ENCODE measurements around the gene PIGK. TPM values are rescaled to one million over a fixed set of nuclear protein-coding genes. Genes with fewer than 3 reads are reported as not detected.

Gene PIGK
- 10 to 100 TPM; 15.9 to 30.1 TPM for total RNA-seq

- no peaks in the 10 kb centered on the region for H3K36me3 ChIP-seq
- peak; percentile 81 for DNase-seq (ENCODE audit: low spot score)
- no peaks in the 10 kb centered on the region for H3K9me3 ChIP-seq
- peaks cover 0 to 17% of the 10 kb centered on the region in 2 donors for H3K4me1 ChIP-seq
- peak within 1 kb of the TSS; percentile 66 to 80 for H3K4me3 ChIP-seq
- peak within 1 kb of the TSS; percentile 80 to 85 for H3K27ac ChIP-seq
- TF ChIP-seq, protein P1, sequence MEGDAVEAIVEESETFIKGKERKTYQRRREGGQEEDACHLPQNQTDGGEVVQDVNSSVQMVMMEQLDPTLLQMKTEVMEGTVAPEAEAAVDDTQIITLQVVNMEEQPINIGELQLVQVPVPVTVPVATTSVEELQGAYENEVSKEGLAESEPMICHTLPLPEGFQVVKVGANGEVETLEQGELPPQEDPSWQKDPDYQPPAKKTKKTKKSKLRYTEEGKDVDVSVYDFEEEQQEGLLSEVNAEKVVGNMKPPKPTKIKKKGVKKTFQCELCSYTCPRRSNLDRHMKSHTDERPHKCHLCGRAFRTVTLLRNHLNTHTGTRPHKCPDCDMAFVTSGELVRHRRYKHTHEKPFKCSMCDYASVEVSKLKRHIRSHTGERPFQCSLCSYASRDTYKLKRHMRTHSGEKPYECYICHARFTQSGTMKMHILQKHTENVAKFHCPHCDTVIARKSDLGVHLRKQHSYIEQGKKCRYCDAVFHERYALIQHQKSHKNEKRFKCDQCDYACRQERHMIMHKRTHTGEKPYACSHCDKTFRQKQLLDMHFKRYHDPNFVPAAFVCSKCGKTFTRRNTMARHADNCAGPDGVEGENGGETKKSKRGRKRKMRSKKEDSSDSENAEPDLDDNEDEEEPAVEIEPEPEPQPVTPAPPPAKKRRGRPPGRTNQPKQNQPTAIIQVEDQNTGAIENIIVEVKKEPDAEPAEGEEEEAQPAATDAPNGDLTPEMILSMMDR (IDR thresholded peaks at IDR 0.05): peak in 1 of 2 donors; percentile 13
- no peaks in the 10 kb centered on the region for H3K27me3 ChIP-seq
Observed at GRCh38 chr1:77219166-77219887, at the start of gene PIGK. Gene PIGK, minus strand, starts transcription at chr1:77219430. Its CDS starts 28 bp downstream, at chr1:77219402.

DNA sequence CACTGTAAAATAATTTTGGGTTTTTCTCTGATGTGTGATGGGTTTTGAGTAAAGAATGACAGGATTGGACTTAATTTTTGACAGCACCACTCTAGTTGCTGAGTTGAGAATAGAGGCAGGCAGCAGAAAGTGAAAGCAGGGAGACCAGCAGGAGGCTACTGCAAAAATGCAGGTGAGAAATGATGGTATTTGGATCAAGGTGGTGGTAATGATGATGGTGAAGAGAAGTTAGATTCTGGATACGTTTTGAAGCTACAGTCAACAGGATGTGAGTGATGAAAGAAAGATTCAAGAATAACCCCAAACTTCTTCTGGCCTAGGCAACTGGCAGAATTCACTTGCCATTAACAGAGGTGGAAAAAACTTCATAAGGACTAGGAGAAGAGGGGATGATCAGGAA, 47.8 kb upstream of the PIGK start:
- TF ChIP-seq, protein P1 (IDR thresholded peaks at IDR 0.05): no peak
- Histone ChIP-seq H3K36me3 (no peaks in the 10 kb centered on the region), H3K27me3 (no peaks in the 10 kb centered on the region), H3K27ac (no peak overlapping the region), H3K4me3 (no peak overlapping the region), H3K4me1 (no peaks in the 10 kb centered on the region), H3K9me3 (no peaks in the 10 kb centered on the region)
- DNase-seq (ENCODE audit: low spot score): no peak

- TF ChIP-seq, protein P1 (IDR thresholded peaks at IDR 0.05): no peak
- Histone ChIP-seq H3K4me3 (no peak overlapping the region), H3K4me1 (no peaks in the 10 kb centered on the region), H3K27ac (no peak overlapping the region), H3K9me3 (no peaks in the 10 kb centered on the region), H3K36me3 (no peaks in the 10 kb centered on the region), H3K27me3 (no peaks in the 10 kb centered on the region)
- DNase-seq (ENCODE audit: low spot score): no peak
Observed at GRCh38 chr1:77265180-77265579, 46.0 kb upstream of the PIGK start.

GRCh38 chr1:77263708-77264107, 44.5 kb upstream of the PIGK start:
- Histone ChIP-seq H3K36me3 (no peaks in the 10 kb centered on the region), H3K4me1 (no peaks in the 10 kb centered on the region), H3K4me3 (no peak overlapping the region), H3K27ac (no peak overlapping the region), H3K9me3 (no peaks in the 10 kb centered on the region), H3K27me3 (no peaks in the 10 kb centered on the region)
- no peak for DNase-seq (ENCODE audit: low spot score)
- TF ChIP-seq, protein P1 (IDR thresholded peaks at IDR 0.05): no peak

DNA sequence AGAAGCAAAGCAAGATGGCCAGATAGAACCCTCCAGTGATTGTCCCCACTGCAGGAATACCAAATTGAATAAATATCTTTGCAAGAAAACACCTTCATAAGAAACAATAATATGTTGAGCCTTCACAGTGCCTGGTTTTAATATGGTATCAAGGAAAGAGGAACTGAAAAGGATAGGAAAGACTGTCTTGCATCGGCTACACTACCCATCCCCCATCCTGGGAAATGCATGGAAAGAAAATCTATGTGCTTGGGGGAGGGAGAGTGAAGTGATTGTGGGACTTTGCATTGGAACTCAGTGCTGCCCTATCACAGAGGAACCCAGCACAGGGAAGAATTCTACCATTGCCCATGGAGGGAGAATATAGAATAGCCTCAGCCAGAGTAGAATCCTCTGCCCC, 34.0 kb upstream of the PIGK start:
- DNase-seq (ENCODE audit: low spot score): no peak
- Histone ChIP-seq H3K4me1 (no peaks in the 10 kb centered on the region), H3K27me3 (no peaks in the 10 kb centered on the region), H3K27ac (no peak overlapping the region), H3K9me3 (peaks cover 0 to 52% of the 10 kb centered on the region in 2 donors), H3K36me3 (no peaks in the 10 kb centered on the region), H3K4me3 (no peak overlapping the region)
- TF ChIP-seq, protein P1 (IDR thresholded peaks at IDR 0.05): no peak

DNA sequence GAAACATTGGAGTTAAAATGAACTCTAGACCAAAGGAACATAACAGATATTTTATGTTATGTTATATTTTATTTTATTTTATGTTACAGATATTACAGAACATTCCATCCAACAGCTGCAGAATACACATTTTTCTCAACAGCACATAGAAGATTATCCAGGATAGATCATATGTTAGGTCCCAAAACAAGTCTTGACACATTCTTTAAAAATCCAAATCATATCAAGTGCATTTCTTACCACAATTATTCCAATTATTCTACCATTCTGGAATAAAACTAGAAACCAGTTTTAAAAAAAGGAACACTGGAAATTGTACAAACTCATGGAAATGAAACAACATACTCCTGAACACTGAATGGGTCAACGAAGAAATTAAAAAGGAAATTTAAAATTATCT, 30.9 kb upstream of the PIGK start:
- no peaks in the 10 kb centered on the region for H3K36me3 ChIP-seq
- no peaks in the 10 kb centered on the region for H3K4me1 ChIP-seq
- H3K9me3 ChIP-seq: peaks cover 0 to 62% of the 10 kb centered on the region in 2 donors
- H3K4me3 ChIP-seq: no peak overlapping the region
- no peak for DNase-seq (ENCODE audit: low spot score)
- TF ChIP-seq, protein P1 (IDR thresholded peaks at IDR 0.05): no peak
- H3K27ac ChIP-seq: no peak overlapping the region
- H3K27me3 ChIP-seq: no peaks in the 10 kb centered on the region
